ENCODE data around the gene CHRM5. TPM values are rescaled to one million over a fixed set of nuclear protein-coding genes. Genes with fewer than 3 reads are reported as not detected.

Gene CHRM5, protein sequence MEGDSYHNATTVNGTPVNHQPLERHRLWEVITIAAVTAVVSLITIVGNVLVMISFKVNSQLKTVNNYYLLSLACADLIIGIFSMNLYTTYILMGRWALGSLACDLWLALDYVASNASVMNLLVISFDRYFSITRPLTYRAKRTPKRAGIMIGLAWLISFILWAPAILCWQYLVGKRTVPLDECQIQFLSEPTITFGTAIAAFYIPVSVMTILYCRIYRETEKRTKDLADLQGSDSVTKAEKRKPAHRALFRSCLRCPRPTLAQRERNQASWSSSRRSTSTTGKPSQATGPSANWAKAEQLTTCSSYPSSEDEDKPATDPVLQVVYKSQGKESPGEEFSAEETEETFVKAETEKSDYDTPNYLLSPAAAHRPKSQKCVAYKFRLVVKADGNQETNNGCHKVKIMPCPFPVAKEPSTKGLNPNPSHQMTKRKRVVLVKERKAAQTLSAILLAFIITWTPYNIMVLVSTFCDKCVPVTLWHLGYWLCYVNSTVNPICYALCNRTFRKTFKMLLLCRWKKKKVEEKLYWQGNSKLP
- total RNA-seq (2021; ENCODE audit: unreplicated experiment) (not detected), Bru-seq, nascent RNA (percentile 25 among the genes with signal in this experiment), BruChase-seq, experiment 1, labeled RNA remaining after a 2-hour chase (percentile 12 among the genes with signal in this experiment), BruChase-seq, experiment 2, labeled RNA remaining after a 6-hour chase (percentile 12 among the genes with signal in this experiment)
- not detected for polyA plus RNA-seq (2012; ENCODE audit: insufficient read length)
- long read RNA-seq, partial matches to known transcripts, result 0 of 2 reads
- long read RNA-seq, other reads (novel, unspliced or antisense), result 2 of 2 reads

DNA sequence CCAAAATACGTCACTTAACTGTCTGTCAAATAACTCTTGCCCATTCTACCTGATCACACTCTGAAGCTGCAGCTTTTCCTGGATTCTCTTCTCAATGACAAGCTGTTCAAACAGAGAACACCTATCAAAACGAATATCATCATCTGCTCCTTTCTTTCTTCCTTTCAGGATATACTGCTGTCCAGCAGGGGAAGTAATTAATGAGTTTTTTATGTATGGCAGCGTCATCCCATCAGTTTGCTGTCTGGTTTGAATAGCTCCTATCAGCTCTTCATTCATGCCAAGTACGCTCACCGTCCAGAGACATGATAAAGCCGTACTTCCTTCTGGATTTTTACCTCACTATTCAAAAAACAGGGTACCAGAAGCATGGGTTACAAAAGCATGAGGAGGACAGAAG, at the start of gene CHRM5:
Gene CHRM5, plus strand, starts transcription at position 274 of the 400 bp plus-strand sequence. CDS start 94,221 bp downstream, outside the sequence.
- ChIA-PET POLR2A (no interaction called here), CTCF (interaction anchor here (0.6 to 0.7 kb wide), 3 partner anchors 15 to 77 kb away, joined by 3 to 5 read pairs (median 3); no protein-coding TSS in a partner anchor)
- TF ChIP-seq TCF7L2 (IDR thresholded peaks at IDR 0.05; ENCODE audit: low read depth, low read length) (no peak), SIN3A (IDR thresholded peaks at IDR 0.05; ENCODE audit: borderline replicate concordance, insufficient read depth, low read depth, low read length) (no peak), POLR2AphosphoS5 (IDR thresholded peaks at IDR 0.05; ENCODE audit: low read depth, low read length) (no peak)
- TF ChIP-seq, protein P1, sequence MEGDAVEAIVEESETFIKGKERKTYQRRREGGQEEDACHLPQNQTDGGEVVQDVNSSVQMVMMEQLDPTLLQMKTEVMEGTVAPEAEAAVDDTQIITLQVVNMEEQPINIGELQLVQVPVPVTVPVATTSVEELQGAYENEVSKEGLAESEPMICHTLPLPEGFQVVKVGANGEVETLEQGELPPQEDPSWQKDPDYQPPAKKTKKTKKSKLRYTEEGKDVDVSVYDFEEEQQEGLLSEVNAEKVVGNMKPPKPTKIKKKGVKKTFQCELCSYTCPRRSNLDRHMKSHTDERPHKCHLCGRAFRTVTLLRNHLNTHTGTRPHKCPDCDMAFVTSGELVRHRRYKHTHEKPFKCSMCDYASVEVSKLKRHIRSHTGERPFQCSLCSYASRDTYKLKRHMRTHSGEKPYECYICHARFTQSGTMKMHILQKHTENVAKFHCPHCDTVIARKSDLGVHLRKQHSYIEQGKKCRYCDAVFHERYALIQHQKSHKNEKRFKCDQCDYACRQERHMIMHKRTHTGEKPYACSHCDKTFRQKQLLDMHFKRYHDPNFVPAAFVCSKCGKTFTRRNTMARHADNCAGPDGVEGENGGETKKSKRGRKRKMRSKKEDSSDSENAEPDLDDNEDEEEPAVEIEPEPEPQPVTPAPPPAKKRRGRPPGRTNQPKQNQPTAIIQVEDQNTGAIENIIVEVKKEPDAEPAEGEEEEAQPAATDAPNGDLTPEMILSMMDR (IDR thresholded peaks at IDR 0.05), result no peak
- TF ChIP-seq, protein P2, sequence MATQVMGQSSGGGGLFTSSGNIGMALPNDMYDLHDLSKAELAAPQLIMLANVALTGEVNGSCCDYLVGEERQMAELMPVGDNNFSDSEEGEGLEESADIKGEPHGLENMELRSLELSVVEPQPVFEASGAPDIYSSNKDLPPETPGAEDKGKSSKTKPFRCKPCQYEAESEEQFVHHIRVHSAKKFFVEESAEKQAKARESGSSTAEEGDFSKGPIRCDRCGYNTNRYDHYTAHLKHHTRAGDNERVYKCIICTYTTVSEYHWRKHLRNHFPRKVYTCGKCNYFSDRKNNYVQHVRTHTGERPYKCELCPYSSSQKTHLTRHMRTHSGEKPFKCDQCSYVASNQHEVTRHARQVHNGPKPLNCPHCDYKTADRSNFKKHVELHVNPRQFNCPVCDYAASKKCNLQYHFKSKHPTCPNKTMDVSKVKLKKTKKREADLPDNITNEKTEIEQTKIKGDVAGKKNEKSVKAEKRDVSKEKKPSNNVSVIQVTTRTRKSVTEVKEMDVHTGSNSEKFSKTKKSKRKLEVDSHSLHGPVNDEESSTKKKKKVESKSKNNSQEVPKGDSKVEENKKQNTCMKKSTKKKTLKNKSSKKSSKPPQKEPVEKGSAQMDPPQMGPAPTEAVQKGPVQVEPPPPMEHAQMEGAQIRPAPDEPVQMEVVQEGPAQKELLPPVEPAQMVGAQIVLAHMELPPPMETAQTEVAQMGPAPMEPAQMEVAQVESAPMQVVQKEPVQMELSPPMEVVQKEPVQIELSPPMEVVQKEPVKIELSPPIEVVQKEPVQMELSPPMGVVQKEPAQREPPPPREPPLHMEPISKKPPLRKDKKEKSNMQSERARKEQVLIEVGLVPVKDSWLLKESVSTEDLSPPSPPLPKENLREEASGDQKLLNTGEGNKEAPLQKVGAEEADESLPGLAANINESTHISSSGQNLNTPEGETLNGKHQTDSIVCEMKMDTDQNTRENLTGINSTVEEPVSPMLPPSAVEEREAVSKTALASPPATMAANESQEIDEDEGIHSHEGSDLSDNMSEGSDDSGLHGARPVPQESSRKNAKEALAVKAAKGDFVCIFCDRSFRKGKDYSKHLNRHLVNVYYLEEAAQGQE (IDR thresholded peaks at IDR 0.05; ENCODE audit: insufficient read depth in 1 of 2, low read depth in 2 of 2, low read length in 1 of 2), result no peak
- Histone ChIP-seq H3K4me3 (ENCODE audit: low read depth in 2 of 2, low read length in 2 of 2) (no peak within 1 kb of the TSS), H3K9me3 (ENCODE audit: control insufficient read depth, insufficient read depth, low read depth, low read length) (no peaks in the 10 kb centered on the region), H3K27ac (ENCODE audit: low read length) (no peak within 1 kb of the TSS), H3K27me3 (ENCODE audit: control insufficient read depth, insufficient read depth, low read length) (no peaks in the 10 kb centered on the region), H3K4me1 (ENCODE audit: control insufficient read depth, insufficient read depth, low read length) (no peaks in the 10 kb centered on the region; the same call in 1 of the 2 replicates), H3K36me3 (ENCODE audit: control insufficient read depth, insufficient read depth, low read length) (no peaks in the 10 kb centered on the region)
- intact Hi-C loops (cut with micrococcal nuclease; ENCODE audit: unreplicated experiment) (no loop called here), in situ Hi-C loops (cut with HindIII; ENCODE audit: low pct_unique_long_range_greater_than_20kb, low sequenced_read_pairs) (no loop called here)
- DNase-seq (ENCODE audit: low read depth, low spot score) (no peak), ATAC-seq (no peak)
- no TSS peak for BruUV-seq (replicated peaks)

DNA sequence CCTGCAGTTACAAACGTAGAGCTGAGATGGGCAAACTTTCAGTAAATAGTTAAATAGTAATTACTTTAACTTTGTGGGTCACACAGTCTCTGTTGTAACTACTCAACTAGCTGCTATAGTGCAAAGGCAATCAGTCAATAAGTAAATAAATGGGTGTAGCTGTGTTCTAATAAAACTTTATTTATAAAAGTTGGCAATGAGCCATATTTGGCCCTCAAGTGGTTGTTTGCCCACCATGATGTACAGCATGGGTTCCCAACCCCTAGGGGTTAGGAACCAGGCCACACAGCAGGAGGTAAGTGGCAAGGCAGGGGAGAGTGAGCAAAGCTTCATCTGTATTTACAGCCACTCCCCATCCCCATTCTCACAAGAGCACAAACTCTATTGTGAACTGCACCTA, 44.9 kb upstream of the CHRM5 start:
- ATAC-seq, result no peak
- no peaks in the 10 kb centered on the region for H3K9me3 ChIP-seq (ENCODE audit: control insufficient read depth, insufficient read depth, low read depth, low read length)
- H3K36me3 ChIP-seq (ENCODE audit: control insufficient read depth, insufficient read depth, low read length), result no peaks in the 10 kb centered on the region
- DNase-seq (ENCODE audit: low read depth, low spot score), result no peak
- TF ChIP-seq, protein P2 (IDR thresholded peaks at IDR 0.05; ENCODE audit: insufficient read depth in 1 of 2, low read depth in 2 of 2, low read length in 1 of 2), result no peak
- TF ChIP-seq SIN3A (IDR thresholded peaks at IDR 0.05; ENCODE audit: borderline replicate concordance, insufficient read depth, low read depth, low read length), result no peak
- TF ChIP-seq POLR2AphosphoS5 (IDR thresholded peaks at IDR 0.05; ENCODE audit: low read depth, low read length), result no peak
- TF ChIP-seq, protein P1 (IDR thresholded peaks at IDR 0.05), result no peak
- no peak for TF ChIP-seq TCF7L2 (IDR thresholded peaks at IDR 0.05; ENCODE audit: low read depth, low read length)
- CTCF ChIA-PET, result no interaction called here
- intact Hi-C loops (cut with micrococcal nuclease; ENCODE audit: unreplicated experiment) (no loop called here), in situ Hi-C loops (cut with HindIII; ENCODE audit: low pct_unique_long_range_greater_than_20kb, low sequenced_read_pairs) (no loop called here)
- H3K27ac ChIP-seq (ENCODE audit: low read length), result no peak overlapping the region
- H3K4me3 ChIP-seq (ENCODE audit: low read depth in 2 of 2, low read length in 2 of 2), result no peak overlapping the region
- POLR2A ChIA-PET, result no interaction called here
- BruUV-seq (replicated peaks), result no TSS peak
- no peaks in the 10 kb centered on the region for H3K27me3 ChIP-seq (ENCODE audit: control insufficient read depth, insufficient read depth, low read length)
- no peaks in the 10 kb centered on the region for H3K4me1 ChIP-seq (ENCODE audit: control insufficient read depth, insufficient read depth, low read length)
